Measurements from ENCODE around the gene ACD. TPM values are rescaled to one million over a fixed set of nuclear protein-coding genes. Genes with fewer than 3 reads are reported as not detected.

ACD gene
- total RNA-seq, 4 donors from 2014 or later = 20.9 to 33.7 (median 24.4) TPM

DNA sequence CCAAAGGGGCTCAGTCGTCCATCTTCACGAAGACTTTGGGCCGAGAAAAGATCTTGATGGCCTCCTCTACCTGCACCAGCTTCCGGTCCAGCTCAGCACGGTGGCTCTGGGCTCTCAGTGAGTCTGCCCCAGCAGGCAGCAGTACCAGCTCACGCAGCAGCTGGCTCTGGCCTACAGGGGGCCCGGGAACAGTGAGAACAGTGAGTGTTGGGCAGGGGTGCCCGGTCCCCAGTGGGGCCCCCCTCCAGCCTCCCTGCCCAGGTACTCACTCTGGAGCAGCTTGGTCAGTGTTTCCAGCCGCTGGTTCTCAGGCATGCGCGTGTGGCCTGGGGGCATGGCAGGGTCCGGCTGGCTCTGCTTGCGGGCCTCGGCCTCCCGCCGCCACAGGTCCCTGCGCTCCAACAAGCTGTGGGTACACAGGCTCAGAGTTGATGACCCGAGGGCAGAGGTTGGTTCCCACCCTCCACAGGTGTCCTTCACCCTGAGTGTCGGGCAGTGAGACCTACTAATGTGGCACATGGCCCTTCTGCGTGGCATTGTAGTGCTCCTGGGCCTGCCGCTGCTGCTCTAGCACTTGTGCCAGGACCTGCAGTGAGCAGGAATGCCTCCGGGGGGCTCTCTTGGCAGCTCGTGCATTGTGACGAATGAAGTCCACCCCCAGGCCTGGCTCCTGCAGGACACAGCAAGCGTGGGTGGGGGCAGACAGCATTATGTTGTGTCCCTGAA, 3.3 kb upstream of the ACD start:
- Histone ChIP-seq H3K4me1 (peaks cover 0 to 65% (median 37%) of the 10 kb centered on the region in 3 donors), H3K36me3 (peaks cover 0 to 37% of the 10 kb centered on the region in 2 donors), H3K27me3 (no peaks in the 10 kb centered on the region), H3K9me3 (no peaks in the 10 kb centered on the region), H3K4me3 (no peak overlapping the region), H3K27ac (no peak overlapping the region)
- no peak for TF ChIP-seq POLR2AphosphoS5 (IDR thresholded peaks at IDR 0.05)
- TF ChIP-seq POLR2A (IDR thresholded peaks at IDR 0.05) = no peak
- TF ChIP-seq, protein P1, sequence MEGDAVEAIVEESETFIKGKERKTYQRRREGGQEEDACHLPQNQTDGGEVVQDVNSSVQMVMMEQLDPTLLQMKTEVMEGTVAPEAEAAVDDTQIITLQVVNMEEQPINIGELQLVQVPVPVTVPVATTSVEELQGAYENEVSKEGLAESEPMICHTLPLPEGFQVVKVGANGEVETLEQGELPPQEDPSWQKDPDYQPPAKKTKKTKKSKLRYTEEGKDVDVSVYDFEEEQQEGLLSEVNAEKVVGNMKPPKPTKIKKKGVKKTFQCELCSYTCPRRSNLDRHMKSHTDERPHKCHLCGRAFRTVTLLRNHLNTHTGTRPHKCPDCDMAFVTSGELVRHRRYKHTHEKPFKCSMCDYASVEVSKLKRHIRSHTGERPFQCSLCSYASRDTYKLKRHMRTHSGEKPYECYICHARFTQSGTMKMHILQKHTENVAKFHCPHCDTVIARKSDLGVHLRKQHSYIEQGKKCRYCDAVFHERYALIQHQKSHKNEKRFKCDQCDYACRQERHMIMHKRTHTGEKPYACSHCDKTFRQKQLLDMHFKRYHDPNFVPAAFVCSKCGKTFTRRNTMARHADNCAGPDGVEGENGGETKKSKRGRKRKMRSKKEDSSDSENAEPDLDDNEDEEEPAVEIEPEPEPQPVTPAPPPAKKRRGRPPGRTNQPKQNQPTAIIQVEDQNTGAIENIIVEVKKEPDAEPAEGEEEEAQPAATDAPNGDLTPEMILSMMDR (IDR thresholded peaks at IDR 0.05) = no peak
- TF ChIP-seq EP300 (IDR thresholded peaks at IDR 0.05) = no peak
- ATAC-seq = no peak
- 80% methylated on average over 1 of the region's 25 CpGs; no CpG with 5 or more reads in 1 of the 2 donors for WGBS, 2 donors (ENCODE audit: low coverage in 1 of 2)

DNA sequence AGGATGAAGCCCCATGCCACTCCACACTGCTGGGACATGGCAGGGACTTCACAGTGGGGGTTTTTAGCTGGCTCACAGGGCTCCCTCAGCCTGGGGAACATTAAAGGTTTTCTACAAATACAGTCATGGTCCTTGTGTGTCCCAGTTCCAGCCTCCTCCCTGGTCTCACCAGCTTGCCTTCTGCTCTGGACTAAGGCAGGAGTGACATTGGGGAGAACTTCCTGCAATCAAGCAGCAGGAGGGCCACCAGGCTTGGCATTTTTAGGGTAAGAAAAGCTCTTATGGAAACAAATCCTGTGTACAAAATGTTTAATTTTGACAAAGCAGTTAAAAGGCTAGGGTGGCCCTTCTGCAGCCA, 2.6 kb upstream of the ACD start:
- ATAC-seq = no peak
- Histone ChIP-seq H3K36me3 (peaks cover 0 to 44% of the 10 kb centered on the region in 2 donors), H3K9me3 (no peaks in the 10 kb centered on the region), H3K4me1 (peaks cover 0 to 60% (median 30%) of the 10 kb centered on the region in 3 donors), H3K4me3 (no peak overlapping the region), H3K27me3 (no peaks in the 10 kb centered on the region), H3K27ac (no peak overlapping the region)
- TF ChIP-seq, protein P1 (IDR thresholded peaks at IDR 0.05) = no peak
- no peak for TF ChIP-seq POLR2AphosphoS5 (IDR thresholded peaks at IDR 0.05)
- TF ChIP-seq POLR2A (IDR thresholded peaks at IDR 0.05) = no peak
- TF ChIP-seq EP300 (IDR thresholded peaks at IDR 0.05) = no peak

DNA sequence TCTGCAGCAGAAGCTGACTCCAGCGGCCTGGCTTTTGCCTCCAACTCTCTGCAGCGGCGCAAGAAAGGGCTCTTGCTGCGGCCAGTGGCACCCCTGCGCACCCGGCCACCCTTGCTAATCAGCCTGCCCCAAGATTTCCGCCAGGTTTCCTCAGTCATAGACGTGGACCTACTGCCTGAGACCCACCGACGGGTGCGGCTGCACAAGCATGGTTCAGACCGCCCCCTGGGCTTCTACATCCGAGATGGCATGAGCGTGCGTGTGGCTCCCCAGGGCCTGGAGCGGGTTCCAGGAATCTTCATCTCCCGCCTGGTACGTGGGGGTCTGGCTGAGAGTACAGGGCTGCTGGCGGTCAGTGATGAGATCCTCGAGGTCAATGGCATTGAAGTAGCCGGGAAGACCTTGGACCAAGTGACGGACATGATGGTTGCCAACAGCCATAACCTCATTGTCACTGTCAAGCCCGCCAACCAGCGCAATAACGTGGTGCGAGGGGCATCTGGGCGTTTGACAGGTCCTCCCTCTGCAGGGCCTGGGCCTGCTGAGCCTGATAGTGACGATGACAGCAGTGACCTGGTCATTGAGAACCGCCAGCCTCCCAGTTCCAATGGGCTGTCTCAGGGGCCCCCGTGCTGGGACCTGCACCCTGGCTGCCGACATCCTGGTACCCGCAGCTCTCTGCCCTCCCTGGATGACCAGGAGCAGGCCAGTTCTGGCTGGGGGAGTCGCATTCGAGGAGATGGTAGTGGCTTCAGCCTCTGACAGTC, 2.0 kb upstream of the ACD start:
- WGBS, 2 donors (ENCODE audit: low coverage in 1 of 2) = 100% methylated on average over 2 of the region's 34 CpGs; no CpG with 5 or more reads in 1 of the 2 donors
- ATAC-seq = no peak

DNA sequence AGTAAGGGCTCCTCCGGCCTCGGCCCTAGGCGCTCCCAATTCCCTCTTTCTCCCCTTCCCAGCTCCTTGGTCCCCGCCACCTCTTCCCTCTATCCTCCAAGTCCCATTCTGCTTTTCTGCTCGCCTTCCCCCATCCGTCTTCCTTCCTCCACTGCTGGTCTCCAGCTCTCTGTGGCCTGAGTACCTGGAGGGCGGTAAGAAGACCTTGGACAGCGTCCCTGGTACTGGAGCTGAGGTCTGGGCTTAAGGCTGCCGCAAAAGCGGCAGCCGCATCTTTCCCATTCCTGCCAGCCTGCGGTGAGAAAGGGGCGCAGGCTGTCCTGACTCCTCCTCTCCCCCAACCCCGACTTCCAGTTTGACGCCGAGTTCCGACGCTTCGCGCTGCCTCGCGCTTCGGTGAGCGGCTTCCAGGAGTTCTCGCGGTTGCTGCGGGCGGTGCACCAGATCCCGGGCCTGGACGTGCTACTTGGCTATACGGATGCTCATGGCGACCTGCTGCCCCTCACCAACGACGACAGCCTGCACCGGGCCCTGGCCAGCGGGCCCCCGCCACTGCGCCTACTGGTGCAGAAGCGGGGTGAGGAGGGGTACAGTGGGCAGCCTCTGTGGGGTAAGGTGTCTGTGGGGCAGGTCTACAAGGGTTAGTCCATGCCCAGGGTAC, 1.2 kb upstream of the ACD start:
- WGBS, 2 donors (ENCODE audit: low coverage in 1 of 2) = 0% methylated on average over 7 of the region's 39 CpGs; no CpG with 5 or more reads in 1 of the 2 donors
- peaks cover 0 to 55% of the 10 kb centered on the region in 2 donors for H3K36me3 ChIP-seq
- no peaks in the 10 kb centered on the region for H3K27me3 ChIP-seq
- H3K4me3 ChIP-seq = peak overlapping the region; percentile 36 to 89
- no peak for ATAC-seq
- peak overlapping the region; percentile 77 to 98 (median 96) for H3K27ac ChIP-seq
- H3K4me1 ChIP-seq = peaks cover 0 to 47% (median 23%) of the 10 kb centered on the region in 3 donors
- no peaks in the 10 kb centered on the region for H3K9me3 ChIP-seq
- TF ChIP-seq POLR2A (IDR thresholded peaks at IDR 0.05) (no peak), EP300 (IDR thresholded peaks at IDR 0.05) (no peak), POLR2AphosphoS5 (IDR thresholded peaks at IDR 0.05) (no peak)
- TF ChIP-seq, protein P1 (IDR thresholded peaks at IDR 0.05) = no peak

More for the DNA sequence above, 2.0 kb upstream of the ACD start:
- Histone ChIP-seq H3K9me3 (no peaks in the 10 kb centered on the region), H3K4me1 (peaks cover 0 to 54% (median 25%) of the 10 kb centered on the region in 3 donors), H3K36me3 (peaks cover 0 to 49% of the 10 kb centered on the region in 2 donors), H3K27ac (peak overlapping the region in 3 of 4 donors; percentile 95 to 98 (median 98)), H3K27me3 (no peaks in the 10 kb centered on the region), H3K4me3 (no peak overlapping the region)
- TF ChIP-seq, protein P1 (IDR thresholded peaks at IDR 0.05) = no peak
- no peak for TF ChIP-seq POLR2A (IDR thresholded peaks at IDR 0.05)
- TF ChIP-seq POLR2AphosphoS5 (IDR thresholded peaks at IDR 0.05) = no peak
- no peak for TF ChIP-seq EP300 (IDR thresholded peaks at IDR 0.05)

Measured in gastroesophageal sphincter (tissue), 4 donors.